NCI-H1048 (cell line): ENCODE results near the gene FBXL17.

Experiments used
- DNase-seq: peaks from one replicate; lab custom pipeline; 2025; lab: John Stamatoyannopoulos, UW

FBXL17 gene

GRCh38 chr5:108373426-108373825 is 8.5 kb downstream of the FBXL17 start:
- no peak for DNase-seq

- no peak for DNase-seq
Measured at GRCh38 chr5:108372369-108372768, 9.5 kb downstream of the FBXL17 start.

GRCh38 chr5:108371263-108371662 is 10.6 kb downstream of the FBXL17 start:
- DNase-seq: no peak

GRCh38 chr5:108369167-108369566 is 12.7 kb downstream of the FBXL17 start:
- no peak for DNase-seq

- DNase-seq: no peak
Measured at GRCh38 chr5:108367679-108368334, 14.1 kb downstream of the FBXL17 start.

GRCh38 chr5:108366500-108366899 is 15.4 kb downstream of the FBXL17 start:
- DNase-seq: no peak

GRCh38 chr5:108361771-108362170 is 20.1 kb downstream of the FBXL17 start:
- DNase-seq: no peak

GRCh38 chr5:108361239-108361638 is 20.7 kb downstream of the FBXL17 start:
- no peak for DNase-seq

GRCh38 chr5:108360280-108360679 is 21.6 kb downstream of the FBXL17 start:
- no peak for DNase-seq

- DNase-seq: no peak
Measured at GRCh38 chr5:108356286-108356685, 25.6 kb downstream of the FBXL17 start.

- no peak for DNase-seq
Measured at GRCh38 chr5:108353087-108353486, 28.8 kb downstream of the FBXL17 start.

GRCh38 chr5:108345541-108346171 is 36.2 kb downstream of the FBXL17 start:
- no peak for DNase-seq

- DNase-seq: no peak
Measured at GRCh38 chr5:108344103-108344822, 37.6 kb downstream of the FBXL17 start.

- DNase-seq: no peak
Measured at GRCh38 chr5:108341866-108342265, 40.0 kb downstream of the FBXL17 start.

GRCh38 chr5:108340131-108340530 is 41.8 kb downstream of the FBXL17 start:
- DNase-seq: no peak

- DNase-seq: no peak
Measured at GRCh38 chr5:108339220-108339619, 42.7 kb downstream of the FBXL17 start.

- DNase-seq: no peak
Measured at GRCh38 chr5:108334225-108334624, 47.7 kb downstream of the FBXL17 start.

- no peak for DNase-seq
Measured at GRCh38 chr5:108326982-108327381, 54.9 kb downstream of the FBXL17 start.

- no peak for DNase-seq
Measured at GRCh38 chr5:108324886-108325285, 57.0 kb downstream of the FBXL17 start.

GRCh38 chr5:108321341-108321740 is 60.6 kb downstream of the FBXL17 start:
- no peak for DNase-seq

- no peak for DNase-seq
Measured at GRCh38 chr5:108320231-108320630, 61.7 kb downstream of the FBXL17 start.

GRCh38 chr5:108315829-108316228 is 66.1 kb downstream of the FBXL17 start:
- DNase-seq: no peak

GRCh38 chr5:108312258-108312657 is 69.6 kb downstream of the FBXL17 start:
- DNase-seq: no peak
